ENCODE results near the gene LDLRAD4.
"Not testable (repeated sequence)": the region's sequence is repeated elsewhere in the genome, so short reads cannot be mapped to it uniquely, and the experiment has no call there.

LDLRAD4 gene

GRCh38 chr18:13471971-13472628 lies 253.5 kb downstream of the LDLRAD4 start:
- no peak overlapping the region for H3K27ac ChIP-seq
- DNase-seq (ENCODE audit: low read depth, low spot score), result no peak
- H3K4me3 ChIP-seq, result no peak overlapping the region
- no peak for TF ChIP-seq POLR2AphosphoS5 (IDR thresholded peaks at IDR 0.05; ENCODE audit: borderline replicate concordance, low read depth, low read length)
- no peak for TF ChIP-seq EZH2 (IDR thresholded peaks at IDR 0.05)
- TF ChIP-seq FOXP2 (optimal IDR thresholded peaks at IDR 0.05; ENCODE audit: control extremely low read depth, extremely low read length, insufficient read depth), result no peak
- no peak overlapping the region for H3K9ac ChIP-seq (ENCODE audit: insufficient read length)
- no peaks in the 10 kb centered on the region for H3K9me3 ChIP-seq (ENCODE audit: low read depth, low read length)
- H3K36me3 ChIP-seq (ENCODE audit: insufficient read depth, low read length), result no peaks in the 10 kb centered on the region

- DNase-seq (ENCODE audit: low read depth, low spot score), result no peak
- Histone ChIP-seq H3K27ac (no peak overlapping the region), H3K4me3 (no peak overlapping the region), H3K9ac (ENCODE audit: insufficient read length) (no peak overlapping the region), H3K36me3 (ENCODE audit: insufficient read depth, low read length) (no peaks in the 10 kb centered on the region), H3K9me3 (ENCODE audit: low read depth, low read length) (no peaks in the 10 kb centered on the region)
- TF ChIP-seq POLR2AphosphoS5 (IDR thresholded peaks at IDR 0.05; ENCODE audit: borderline replicate concordance, low read depth, low read length) (no peak), EZH2 (IDR thresholded peaks at IDR 0.05) (no peak), FOXP2 (optimal IDR thresholded peaks at IDR 0.05; ENCODE audit: control extremely low read depth, extremely low read length, insufficient read depth) (no peak)
Measured at GRCh38 chr18:13473751-13474150, 255.2 kb downstream of the LDLRAD4 start.

- Histone ChIP-seq H3K36me3 (ENCODE audit: insufficient read depth, low read length) (no peaks in the 10 kb centered on the region), H3K27ac (no peak overlapping the region), H3K9me3 (ENCODE audit: low read depth, low read length) (no peaks in the 10 kb centered on the region), H3K9ac (ENCODE audit: insufficient read length) (no peak overlapping the region), H3K4me3 (no peak overlapping the region)
- TF ChIP-seq EZH2 (IDR thresholded peaks at IDR 0.05) (no peak), POLR2AphosphoS5 (IDR thresholded peaks at IDR 0.05; ENCODE audit: borderline replicate concordance, low read depth, low read length) (no peak), FOXP2 (optimal IDR thresholded peaks at IDR 0.05; ENCODE audit: control extremely low read depth, extremely low read length, insufficient read depth) (no peak)
- DNase-seq (ENCODE audit: low read depth, low spot score), result no peak
Measured at GRCh38 chr18:13474336-13474735, 255.8 kb downstream of the LDLRAD4 start.

DNA sequence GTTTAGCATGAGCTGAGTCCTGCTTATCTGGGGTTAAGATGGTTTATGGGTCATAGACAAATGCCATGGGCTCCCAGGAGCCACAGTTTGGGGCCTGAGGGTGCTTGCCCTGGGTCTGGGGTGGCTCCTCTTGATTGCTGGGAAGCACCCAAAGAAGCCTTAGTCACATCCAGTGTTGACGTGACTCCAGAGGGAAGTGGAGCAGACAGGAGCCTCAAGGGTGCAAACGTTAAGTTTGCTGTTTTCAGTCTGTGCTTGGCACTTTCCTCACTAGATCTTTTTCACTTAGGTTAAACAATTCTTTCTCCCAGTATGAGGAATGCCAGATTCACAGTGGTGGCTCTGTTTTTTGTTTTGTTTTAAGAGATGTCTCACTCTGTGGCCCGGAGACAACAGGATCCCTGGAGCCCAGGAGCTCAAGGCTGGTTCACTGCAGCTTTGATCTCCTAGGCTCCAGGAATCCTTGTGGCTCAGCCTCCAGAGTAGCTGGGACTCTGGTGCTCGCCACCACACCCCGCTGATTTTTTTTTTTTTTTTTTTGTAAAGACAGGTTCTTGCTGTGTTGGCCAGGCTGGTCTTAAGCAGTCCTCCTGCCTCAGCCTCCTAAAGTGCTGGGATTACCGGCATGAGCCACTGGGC lies 256.5 kb downstream of the LDLRAD4 start:
- no peaks in the 10 kb centered on the region for H3K9me3 ChIP-seq (ENCODE audit: low read depth, low read length)
- no peak for TF ChIP-seq FOXP2 (optimal IDR thresholded peaks at IDR 0.05; ENCODE audit: control extremely low read depth, extremely low read length, insufficient read depth)
- TF ChIP-seq POLR2AphosphoS5 (IDR thresholded peaks at IDR 0.05; ENCODE audit: borderline replicate concordance, low read depth, low read length), result no peak
- DNase-seq (ENCODE audit: low read depth, low spot score), result no peak
- H3K36me3 ChIP-seq (ENCODE audit: insufficient read depth, low read length), result no peaks in the 10 kb centered on the region
- H3K4me3 ChIP-seq, result no peak overlapping the region
- no peak overlapping the region for H3K27ac ChIP-seq
- no peak overlapping the region for H3K9ac ChIP-seq (ENCODE audit: insufficient read length)

- H3K4me3 ChIP-seq; DNase-seq (ENCODE audit: low read depth, low spot score); H3K36me3 ChIP-seq (ENCODE audit: insufficient read depth, low read length); H3K9me3 ChIP-seq (ENCODE audit: low read depth, low read length); H3K27ac ChIP-seq; H3K9ac ChIP-seq (ENCODE audit: insufficient read length): not testable (repeated sequence)
Measured at GRCh38 chr18:13476312-13476711, 257.8 kb downstream of the LDLRAD4 start.

DNA sequence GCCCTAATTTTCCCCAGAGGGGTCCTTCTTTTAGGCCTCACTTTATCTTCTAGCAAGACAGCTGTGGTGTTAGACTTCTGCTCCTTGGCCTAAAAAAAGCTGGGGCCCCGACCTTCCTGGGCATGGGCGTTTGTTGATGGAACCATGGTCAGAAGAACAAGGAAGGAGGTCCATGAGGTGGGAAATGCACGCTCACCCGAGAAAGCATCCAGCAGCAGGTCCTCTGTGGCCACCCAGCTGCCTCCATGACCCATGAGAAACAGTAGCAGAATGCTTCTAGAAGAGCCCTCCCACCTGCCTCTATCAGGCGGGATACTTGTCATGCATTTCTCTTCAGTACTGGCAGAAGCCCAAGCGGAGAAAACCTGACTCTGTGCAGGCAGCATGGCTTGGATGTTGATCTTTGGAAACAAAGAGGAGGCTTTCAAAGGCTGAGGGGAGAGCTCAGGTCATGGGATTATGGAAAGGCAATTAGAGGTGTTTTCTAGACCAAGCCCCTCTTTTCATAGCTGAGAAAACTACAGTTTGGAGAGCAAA lies 258.7 kb downstream of the LDLRAD4 start:
- H3K4me3 ChIP-seq, result no peak overlapping the region
- no peaks in the 10 kb centered on the region for H3K36me3 ChIP-seq (ENCODE audit: insufficient read depth, low read length)
- no peaks in the 10 kb centered on the region for H3K9me3 ChIP-seq (ENCODE audit: low read depth, low read length)
- H3K27ac ChIP-seq, result no peak overlapping the region
- H3K9ac ChIP-seq (ENCODE audit: insufficient read length), result no peak overlapping the region
- TF ChIP-seq POLR2AphosphoS5 (IDR thresholded peaks at IDR 0.05; ENCODE audit: borderline replicate concordance, low read depth, low read length) (no peak), FOXP2 (optimal IDR thresholded peaks at IDR 0.05; ENCODE audit: control extremely low read depth, extremely low read length, insufficient read depth) (no peak), EZH2 (IDR thresholded peaks at IDR 0.05) (no peak)
- no peak for DNase-seq (ENCODE audit: low read depth, low spot score)

GRCh38 chr18:13480571-13481255 lies 262.2 kb downstream of the LDLRAD4 start:
- H3K27ac ChIP-seq, result no peak overlapping the region
- H3K4me3 ChIP-seq, result no peak overlapping the region
- no peak for DNase-seq (ENCODE audit: low read depth, low spot score)
- no peak overlapping the region for H3K9ac ChIP-seq (ENCODE audit: insufficient read length)
- TF ChIP-seq EZH2 (IDR thresholded peaks at IDR 0.05) (no peak), FOXP2 (optimal IDR thresholded peaks at IDR 0.05; ENCODE audit: control extremely low read depth, extremely low read length, insufficient read depth) (no peak), POLR2AphosphoS5 (IDR thresholded peaks at IDR 0.05; ENCODE audit: borderline replicate concordance, low read depth, low read length) (no peak)
- no peaks in the 10 kb centered on the region for H3K36me3 ChIP-seq (ENCODE audit: insufficient read depth, low read length)
- no peaks in the 10 kb centered on the region for H3K9me3 ChIP-seq (ENCODE audit: low read depth, low read length)

- Histone ChIP-seq H3K4me3 (no peak overlapping the region), H3K27ac (no peak overlapping the region), H3K36me3 (ENCODE audit: insufficient read depth, low read length) (no peaks in the 10 kb centered on the region), H3K9me3 (ENCODE audit: low read depth, low read length) (no peaks in the 10 kb centered on the region), H3K9ac (ENCODE audit: insufficient read length) (no peak overlapping the region)
- no peak for DNase-seq (ENCODE audit: low read depth, low spot score)
- no peak for TF ChIP-seq POLR2AphosphoS5 (IDR thresholded peaks at IDR 0.05; ENCODE audit: borderline replicate concordance, low read depth, low read length)
- no peak for TF ChIP-seq EZH2 (IDR thresholded peaks at IDR 0.05)
- no peak for TF ChIP-seq FOXP2 (optimal IDR thresholded peaks at IDR 0.05; ENCODE audit: control extremely low read depth, extremely low read length, insufficient read depth)
Measured at GRCh38 chr18:13481331-13481730, 262.8 kb downstream of the LDLRAD4 start.

All from SK-N-MC (cell line).